ENCODE results near the gene LIPF.

Gene LIPF

DNA sequence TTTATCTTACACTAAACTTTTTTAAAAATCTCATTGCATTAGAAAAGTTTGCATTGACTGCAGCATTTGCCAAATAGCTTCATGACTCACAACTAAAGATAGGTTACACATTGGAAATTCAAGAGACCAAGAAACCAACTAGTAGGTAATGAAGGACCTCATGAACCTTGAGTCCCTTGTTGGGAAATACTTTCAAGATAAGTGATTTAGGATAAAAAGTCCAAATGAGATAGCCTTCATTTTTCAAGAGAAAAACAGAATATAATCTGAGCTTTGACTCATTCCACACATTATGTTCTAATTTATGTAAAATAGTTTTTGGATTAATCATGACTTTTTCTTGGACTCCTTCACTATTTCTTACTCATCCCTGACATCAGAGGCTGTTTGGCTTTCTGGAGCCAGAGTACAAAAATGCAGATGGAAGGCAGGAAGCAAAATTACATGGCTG, 13.1 kb upstream of the LIPF start:
- no peak overlapping the region for H3K4me2 ChIP-seq (ENCODE audit: low read length)
- H2AK5ac ChIP-seq (ENCODE audit: low read length), result no peak overlapping the region
- H2BK15ac ChIP-seq (replicated peaks; ENCODE audit: low read depth), result no peak overlapping the region
- no peak overlapping the region for H3K23ac ChIP-seq (ENCODE audit: low read length)
- no peak overlapping the region for H2BK120ac ChIP-seq (ENCODE audit: low read depth, low read length)
- no peak overlapping the region for H2BK5ac ChIP-seq (ENCODE audit: low read length)
- H3K4ac ChIP-seq (ENCODE audit: low read depth, low read length), result no peak overlapping the region
- H3K56ac ChIP-seq (ENCODE audit: low read length), result no peak overlapping the region
- H3K9ac ChIP-seq (ENCODE audit: low read length), result no peak overlapping the region
- H3K79me2 ChIP-seq (ENCODE audit: control insufficient read depth, insufficient read depth, low read length), result no peaks in the 10 kb centered on the region
- H3K4me3 ChIP-seq (ENCODE audit: low read length), result no peak overlapping the region
- no peaks in the 10 kb centered on the region for H3K4me1 ChIP-seq (ENCODE audit: control insufficient read depth, low read depth, low read length)
- H4K8ac ChIP-seq (ENCODE audit: low read depth, low read length), result no peak overlapping the region
- no peak overlapping the region for H3K18ac ChIP-seq (ENCODE audit: low read length)
- H3K27me3 ChIP-seq (ENCODE audit: insufficient read depth, low read length, poor library complexity), result no peaks in the 10 kb centered on the region
- H3K79me1 ChIP-seq (ENCODE audit: low read length), result no peaks in the 10 kb centered on the region
- no peak overlapping the region for H4K5ac ChIP-seq (ENCODE audit: low read length)
- H3K27ac ChIP-seq (ENCODE audit: low read depth, low read length), result no peak overlapping the region
- H3K36me3 ChIP-seq (ENCODE audit: control insufficient read depth, insufficient read depth, low read length), result no peaks in the 10 kb centered on the region
- DNase-seq, result no peak

DNA sequence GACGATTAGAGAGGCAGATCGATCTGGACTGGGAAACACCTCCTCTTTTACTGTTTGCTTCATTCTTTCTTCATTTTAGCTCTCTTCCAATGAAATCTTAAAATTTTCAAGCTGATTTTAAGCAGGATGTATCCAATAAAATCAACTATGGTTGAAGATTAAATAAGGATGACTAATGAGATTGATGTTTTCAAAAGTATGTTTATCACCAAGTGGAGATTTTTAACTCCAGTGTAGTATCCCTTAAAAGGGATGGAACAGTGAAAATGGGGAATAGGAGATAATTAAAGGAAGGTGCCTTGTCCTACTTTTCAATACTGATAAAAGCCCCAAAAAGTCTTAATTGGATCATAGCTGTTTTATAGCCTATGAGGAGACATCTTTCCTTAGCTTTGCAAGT, 11.6 kb upstream of the LIPF start:
- no peak overlapping the region for H4K5ac ChIP-seq (ENCODE audit: low read length)
- no peaks in the 10 kb centered on the region for H3K4me1 ChIP-seq (ENCODE audit: control insufficient read depth, low read depth, low read length)
- no peak overlapping the region for H3K56ac ChIP-seq (ENCODE audit: low read length)
- H2AK5ac ChIP-seq (ENCODE audit: low read length), result no peak overlapping the region
- no peak overlapping the region for H3K9ac ChIP-seq (ENCODE audit: low read length)
- H3K4ac ChIP-seq (ENCODE audit: low read depth, low read length), result no peak overlapping the region
- no peaks in the 10 kb centered on the region for H3K79me1 ChIP-seq (ENCODE audit: low read length)
- no peak overlapping the region for H3K18ac ChIP-seq (ENCODE audit: low read length)
- no peak overlapping the region for H2BK15ac ChIP-seq (replicated peaks; ENCODE audit: low read depth)
- H3K79me2 ChIP-seq (ENCODE audit: control insufficient read depth, insufficient read depth, low read length), result no peaks in the 10 kb centered on the region
- 100% methylated on average over 1 of the region's 2 CpGs for WGBS (ENCODE audit: extremely low coverage, insufficient coverage, low lambda C conversion rate)
- H3K4me2 ChIP-seq (ENCODE audit: low read length), result no peak overlapping the region
- no peaks in the 10 kb centered on the region for H3K36me3 ChIP-seq (ENCODE audit: control insufficient read depth, insufficient read depth, low read length)
- DNase-seq, result no peak
- no peak overlapping the region for H4K8ac ChIP-seq (ENCODE audit: low read depth, low read length)
- H2BK5ac ChIP-seq (ENCODE audit: low read length), result no peak overlapping the region
- no peak overlapping the region for H3K4me3 ChIP-seq (ENCODE audit: low read length)
- H3K27ac ChIP-seq (ENCODE audit: low read depth, low read length), result no peak overlapping the region
- H3K23ac ChIP-seq (ENCODE audit: low read length), result no peak overlapping the region
- H3K27me3 ChIP-seq (ENCODE audit: insufficient read depth, low read length, poor library complexity), result no peaks in the 10 kb centered on the region
- H2BK120ac ChIP-seq (ENCODE audit: low read depth, low read length), result no peak overlapping the region

DNA sequence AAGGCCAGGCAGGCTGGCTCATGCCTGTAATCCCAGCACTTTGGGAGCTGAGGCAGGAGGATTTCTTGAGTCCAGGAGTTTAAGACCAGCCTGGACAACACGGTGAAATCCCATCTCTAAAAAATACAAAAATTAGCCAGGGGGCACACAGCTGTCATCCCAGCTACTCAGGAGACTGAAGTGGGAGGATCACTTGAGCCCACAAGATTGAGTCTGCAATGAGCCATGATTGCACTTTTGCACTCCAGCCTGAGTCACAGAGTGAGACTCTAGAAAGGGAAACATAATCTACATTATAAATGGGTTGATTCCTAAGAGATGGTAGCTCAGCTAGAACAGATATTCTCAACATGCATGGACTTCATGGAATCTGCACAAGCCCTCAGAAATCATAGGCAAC, 6.3 kb upstream of the LIPF start:
- H3K9ac ChIP-seq (ENCODE audit: low read length), result no peak overlapping the region
- no peak overlapping the region for H3K23ac ChIP-seq (ENCODE audit: low read length)
- H4K8ac ChIP-seq (ENCODE audit: low read depth, low read length), result no peak overlapping the region
- no peak overlapping the region for H2BK5ac ChIP-seq (ENCODE audit: low read length)
- H3K4me1 ChIP-seq (ENCODE audit: control insufficient read depth, low read depth, low read length), result no peaks in the 10 kb centered on the region
- no peak overlapping the region for H3K4ac ChIP-seq (ENCODE audit: low read depth, low read length)
- no peaks in the 10 kb centered on the region for H3K79me1 ChIP-seq (ENCODE audit: low read length)
- no peaks in the 10 kb centered on the region for H3K79me2 ChIP-seq (ENCODE audit: control insufficient read depth, insufficient read depth, low read length)
- H3K27ac ChIP-seq (ENCODE audit: low read depth, low read length), result no peak overlapping the region
- H4K5ac ChIP-seq (ENCODE audit: low read length), result no peak overlapping the region
- no peak for DNase-seq
- H3K4me2 ChIP-seq (ENCODE audit: low read length), result no peak overlapping the region
- H3K18ac ChIP-seq (ENCODE audit: low read length), result no peak overlapping the region
- no peak overlapping the region for H2BK15ac ChIP-seq (replicated peaks; ENCODE audit: low read depth)
- no peak overlapping the region for H2BK120ac ChIP-seq (ENCODE audit: low read depth, low read length)
- no peaks in the 10 kb centered on the region for H3K36me3 ChIP-seq (ENCODE audit: control insufficient read depth, insufficient read depth, low read length)
- H3K56ac ChIP-seq (ENCODE audit: low read length), result no peak overlapping the region
- no peak overlapping the region for H3K4me3 ChIP-seq (ENCODE audit: low read length)
- no CpG with 5 or more reads among the region's 1 CpG for WGBS (ENCODE audit: extremely low coverage, insufficient coverage, low lambda C conversion rate)
- no peaks in the 10 kb centered on the region for H3K27me3 ChIP-seq (ENCODE audit: insufficient read depth, low read length, poor library complexity)
- no peak overlapping the region for H2AK5ac ChIP-seq (ENCODE audit: low read length)

DNA sequence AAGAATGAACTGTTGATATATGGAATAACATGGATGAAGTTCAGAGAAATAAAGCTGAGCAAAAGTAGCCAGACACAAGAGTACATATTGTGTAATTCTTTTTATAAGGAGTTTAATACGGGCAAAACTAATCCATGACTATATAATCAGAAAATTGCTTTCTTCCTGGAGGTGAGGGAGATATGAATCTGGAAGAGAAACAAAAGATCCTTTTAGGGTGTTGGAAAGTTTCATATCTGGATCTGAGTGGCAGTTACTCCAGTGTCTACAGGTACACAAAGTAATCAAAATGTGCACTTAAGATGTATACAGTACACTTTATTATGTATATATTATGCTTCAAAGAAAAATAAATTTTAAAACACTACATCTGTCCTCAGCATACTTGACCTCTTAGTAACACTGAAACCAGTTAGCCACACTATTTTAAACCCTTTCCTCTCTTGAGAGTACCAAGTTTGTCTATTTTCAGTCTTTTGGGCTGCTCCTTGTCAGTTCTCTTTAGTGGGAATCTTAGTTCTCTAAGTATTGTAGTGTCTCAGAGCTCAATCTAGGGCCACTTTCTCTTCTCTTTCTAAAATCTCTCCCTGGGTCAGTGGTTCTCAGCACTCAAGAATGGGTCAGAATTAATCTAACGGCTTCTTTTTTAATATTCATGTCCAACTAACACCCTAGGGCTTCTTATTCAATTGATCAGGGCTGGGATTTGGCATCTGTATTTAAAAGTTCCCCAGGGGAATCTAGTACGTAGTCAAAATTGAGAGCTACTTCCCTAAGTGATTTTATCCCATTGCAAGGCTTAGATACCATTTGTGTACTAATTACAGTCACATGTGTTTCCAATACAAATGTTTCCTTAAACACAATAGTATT, 4.3 kb upstream of the LIPF start:
- Histone ChIP-seq H3K79me2 (ENCODE audit: control insufficient read depth, insufficient read depth, low read length) (no peaks in the 10 kb centered on the region), H3K9ac (ENCODE audit: low read length) (no peak overlapping the region), H3K18ac (ENCODE audit: low read length) (no peak overlapping the region), H3K79me1 (ENCODE audit: low read length) (no peaks in the 10 kb centered on the region), H4K8ac (ENCODE audit: low read depth, low read length) (no peak overlapping the region), H2BK120ac (ENCODE audit: low read depth, low read length) (no peak overlapping the region), H3K23ac (ENCODE audit: low read length) (no peak overlapping the region), H2BK15ac (replicated peaks; ENCODE audit: low read depth) (no peak overlapping the region), H3K4me1 (ENCODE audit: control insufficient read depth, low read depth, low read length) (no peaks in the 10 kb centered on the region), H3K4ac (ENCODE audit: low read depth, low read length) (no peak overlapping the region), H3K4me3 (ENCODE audit: low read length) (no peak overlapping the region), H2BK5ac (ENCODE audit: low read length) (no peak overlapping the region), H3K27ac (ENCODE audit: low read depth, low read length) (no peak overlapping the region), H3K4me2 (ENCODE audit: low read length) (no peak overlapping the region), H4K5ac (ENCODE audit: low read length) (no peak overlapping the region), H3K36me3 (ENCODE audit: control insufficient read depth, insufficient read depth, low read length) (no peaks in the 10 kb centered on the region), H3K27me3 (ENCODE audit: insufficient read depth, low read length, poor library complexity) (no peaks in the 10 kb centered on the region), H2AK5ac (ENCODE audit: low read length) (no peak overlapping the region), H3K56ac (ENCODE audit: low read length) (no peak overlapping the region)
- no CpG with 5 or more reads among the region's 3 CpGs for WGBS (ENCODE audit: extremely low coverage, insufficient coverage, low lambda C conversion rate)
- no peak for DNase-seq

DNA sequence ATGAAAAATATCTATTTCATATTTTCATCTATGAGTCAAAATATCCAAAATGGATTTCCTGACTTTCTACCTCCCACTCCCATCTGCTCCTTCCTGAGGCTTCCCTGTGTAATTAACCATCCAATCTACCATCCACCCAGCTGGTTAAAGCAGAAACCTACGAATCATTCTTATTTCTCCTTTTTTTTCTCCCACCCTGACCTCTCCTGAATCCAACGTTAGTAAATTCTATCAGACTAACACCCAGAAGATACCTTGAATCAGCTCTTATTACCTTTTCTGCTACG, 3.7 kb upstream of the LIPF start:
- H2AK5ac ChIP-seq (ENCODE audit: low read length), result no peak overlapping the region
- no peaks in the 10 kb centered on the region for H3K4me1 ChIP-seq (ENCODE audit: control insufficient read depth, low read depth, low read length)
- H3K27me3 ChIP-seq (ENCODE audit: insufficient read depth, low read length, poor library complexity), result no peaks in the 10 kb centered on the region
- no peak overlapping the region for H2BK15ac ChIP-seq (replicated peaks; ENCODE audit: low read depth)
- H3K79me2 ChIP-seq (ENCODE audit: control insufficient read depth, insufficient read depth, low read length), result no peaks in the 10 kb centered on the region
- H3K23ac ChIP-seq (ENCODE audit: low read length), result no peak overlapping the region
- no peak overlapping the region for H3K4me3 ChIP-seq (ENCODE audit: low read length)
- no peaks in the 10 kb centered on the region for H3K36me3 ChIP-seq (ENCODE audit: control insufficient read depth, insufficient read depth, low read length)
- H2BK120ac ChIP-seq (ENCODE audit: low read depth, low read length), result no peak overlapping the region
- no peak for DNase-seq
- no peak overlapping the region for H4K8ac ChIP-seq (ENCODE audit: low read depth, low read length)
- no CpG with 5 or more reads among the region's 3 CpGs for WGBS (ENCODE audit: extremely low coverage, insufficient coverage, low lambda C conversion rate)
- H3K4ac ChIP-seq (ENCODE audit: low read depth, low read length), result no peak overlapping the region
- no peak overlapping the region for H3K18ac ChIP-seq (ENCODE audit: low read length)
- H4K5ac ChIP-seq (ENCODE audit: low read length), result no peak overlapping the region
- H3K9ac ChIP-seq (ENCODE audit: low read length), result no peak overlapping the region
- H2BK5ac ChIP-seq (ENCODE audit: low read length), result no peak overlapping the region
- H3K4me2 ChIP-seq (ENCODE audit: low read length), result no peak overlapping the region
- no peaks in the 10 kb centered on the region for H3K79me1 ChIP-seq (ENCODE audit: low read length)
- H3K27ac ChIP-seq (ENCODE audit: low read depth, low read length), result no peak overlapping the region
- H3K56ac ChIP-seq (ENCODE audit: low read length), result no peak overlapping the region

DNA sequence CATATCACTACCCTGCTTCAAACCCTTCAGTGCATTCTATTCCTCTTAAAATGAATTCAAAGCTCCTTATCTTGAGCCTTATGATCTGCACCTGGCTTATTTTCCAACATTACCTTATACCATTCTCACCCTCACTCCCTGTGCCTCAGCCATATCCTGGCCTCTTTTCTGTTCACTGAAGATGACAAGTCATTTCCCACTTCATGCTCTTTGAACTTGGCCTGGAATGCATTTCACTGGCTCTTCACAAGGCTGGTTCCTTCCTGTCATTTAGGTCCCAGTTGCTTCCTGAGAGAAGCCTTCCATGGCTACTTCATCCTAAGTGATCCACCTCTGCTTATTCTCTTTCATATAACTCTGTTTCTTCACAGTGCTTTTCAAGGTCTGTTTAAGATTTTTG, 3.2 kb upstream of the LIPF start:
- Histone ChIP-seq H4K5ac (ENCODE audit: low read length) (no peak overlapping the region), H3K79me2 (ENCODE audit: control insufficient read depth, insufficient read depth, low read length) (no peaks in the 10 kb centered on the region), H3K4me2 (ENCODE audit: low read length) (no peak overlapping the region), H3K18ac (ENCODE audit: low read length) (no peak overlapping the region), H3K23ac (ENCODE audit: low read length) (no peak overlapping the region), H3K27me3 (ENCODE audit: insufficient read depth, low read length, poor library complexity) (no peaks in the 10 kb centered on the region), H3K4ac (ENCODE audit: low read depth, low read length) (no peak overlapping the region), H2AK5ac (ENCODE audit: low read length) (no peak overlapping the region), H3K4me3 (ENCODE audit: low read length) (no peak overlapping the region), H3K9ac (ENCODE audit: low read length) (no peak overlapping the region), H3K36me3 (ENCODE audit: control insufficient read depth, insufficient read depth, low read length) (no peaks in the 10 kb centered on the region), H2BK5ac (ENCODE audit: low read length) (no peak overlapping the region), H2BK15ac (replicated peaks; ENCODE audit: low read depth) (no peak overlapping the region), H2BK120ac (ENCODE audit: low read depth, low read length) (no peak overlapping the region), H3K79me1 (ENCODE audit: low read length) (no peaks in the 10 kb centered on the region), H3K27ac (ENCODE audit: low read depth, low read length) (no peak overlapping the region), H4K8ac (ENCODE audit: low read depth, low read length) (no peak overlapping the region), H3K4me1 (ENCODE audit: control insufficient read depth, low read depth, low read length) (no peaks in the 10 kb centered on the region), H3K56ac (ENCODE audit: low read length) (no peak overlapping the region)
- peak; percentile 12 for DNase-seq

Data from mesendoderm (in vitro differentiated cells).